GM18951 (cell line): ENCODE measurements around the gene CCNB1.
A peak's percentile ranks its signal among the peaks of the same experiment; 100 is the strongest.
"Not testable (repeated sequence)": the region's sequence is repeated elsewhere in the genome, so short reads cannot be mapped to it uniquely, and the experiment has no call there.

Experiments
- POLR2A ChIP-seq: IDR thresholded peaks from 4 replicates; pipeline ENCODE4 v1.6.1; 2011; ENCODE audit warnings: mild to moderate bottlenecking; ENCODE audit not compliant: insufficient read length, insufficient read depth; ENCODE audit errors: extremely low read depth
- in situ Hi-C: fragments of 300-500 bp; cut with MboI; formaldehyde crosslinking; loops from one replicate; pipeline ENCODE4 v1.12.0; 2022; ENCODE audit warnings: low sequenced_read_pairs, mixed read lengths, inconsistent platforms; ENCODE audit not compliant: unreplicated experiment

CCNB1 gene

DNA sequence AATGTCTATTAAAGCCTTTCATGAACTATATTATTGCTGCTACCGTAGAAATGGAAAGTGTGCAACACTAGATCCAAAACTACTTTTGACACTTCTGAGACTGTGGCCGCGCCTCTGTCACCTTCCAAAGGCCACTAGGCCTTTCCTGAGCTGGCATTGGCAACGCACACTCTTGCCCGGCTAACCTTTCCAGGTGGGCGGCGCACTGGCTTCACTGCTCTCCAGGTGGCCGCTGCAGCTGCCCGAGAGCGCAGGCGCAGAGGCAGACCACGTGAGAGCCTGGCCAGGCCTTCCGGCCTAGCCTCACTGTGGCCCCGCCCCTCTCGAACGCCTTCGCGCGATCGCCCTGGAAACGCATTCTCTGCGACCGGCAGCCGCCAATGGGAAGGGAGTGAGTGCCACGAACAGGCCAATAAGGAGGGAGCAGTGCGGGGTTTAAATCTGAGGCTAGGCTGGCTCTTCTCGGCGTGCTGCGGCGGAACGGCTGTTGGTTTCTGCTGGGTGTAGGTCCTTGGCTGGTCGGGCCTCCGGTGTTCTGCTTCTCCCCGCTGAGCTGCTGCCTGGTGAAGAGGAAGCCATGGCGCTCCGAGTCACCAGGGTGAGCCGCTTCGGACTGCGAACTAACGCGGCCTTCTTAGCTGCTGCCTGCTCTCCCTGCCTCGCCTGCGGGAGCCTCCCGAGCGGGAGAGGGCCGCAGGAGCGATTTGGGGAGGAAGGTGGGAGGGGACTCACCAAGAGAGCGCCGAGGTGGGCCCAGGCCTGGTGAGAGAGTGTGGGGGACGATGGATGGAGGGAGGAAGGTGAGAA is at the start of gene CCNB1:
Gene CCNB1 (plus strand): TSS at position 465 of the 807 bp plus-strand sequence. CDS start 113 bp downstream, at position 578.
- TF ChIP-seq POLR2A = peak; percentile 75
- in situ Hi-C loops = no loop called here

DNA sequence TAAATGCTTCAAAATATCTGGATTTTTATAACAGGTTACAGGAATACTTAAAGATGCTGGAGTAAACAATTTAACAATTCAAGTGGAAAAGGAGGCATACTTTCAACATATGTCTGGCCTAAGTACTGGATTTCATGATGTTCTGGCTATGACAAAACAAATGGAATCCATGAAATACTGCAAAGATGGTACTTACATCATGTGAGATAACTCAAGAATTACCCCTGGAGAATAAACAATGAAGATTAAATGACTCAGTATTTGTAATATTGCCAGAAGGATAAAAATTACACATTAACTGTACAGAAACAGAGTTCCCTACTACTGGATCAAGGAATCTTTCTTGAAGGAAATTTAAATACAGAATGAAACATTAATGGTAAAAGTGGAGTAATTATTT is 37.5 kb upstream of the CCNB1 start:
- TF ChIP-seq POLR2A = no peak
- in situ Hi-C loops = no loop called here

- in situ Hi-C loops = no loop called here
- no peak for TF ChIP-seq POLR2A
Observed at GRCh38 chr5:69130241-69130640, 36.7 kb upstream of the CCNB1 start.

DNA sequence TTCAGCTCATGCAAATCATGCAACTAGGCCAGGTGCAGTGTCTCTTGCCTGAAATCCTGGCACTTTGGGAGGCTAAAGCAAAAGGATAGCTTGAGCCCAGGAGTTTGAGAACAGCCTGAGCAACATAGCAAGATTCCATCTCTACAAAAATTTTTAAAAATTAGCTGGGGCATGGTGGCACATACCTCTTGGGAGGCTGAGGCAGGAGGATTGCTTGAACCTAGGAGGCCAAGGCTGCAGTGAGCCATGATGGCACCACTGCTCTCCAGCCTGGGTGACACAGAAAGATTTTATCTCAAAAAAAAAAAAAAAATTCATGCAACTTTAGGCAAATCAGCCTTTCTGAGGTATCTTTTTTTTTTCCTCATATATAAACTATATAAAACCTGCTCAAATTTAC is 35.6 kb upstream of the CCNB1 start:
- in situ Hi-C loops = no loop called here
- TF ChIP-seq POLR2A = no peak

DNA sequence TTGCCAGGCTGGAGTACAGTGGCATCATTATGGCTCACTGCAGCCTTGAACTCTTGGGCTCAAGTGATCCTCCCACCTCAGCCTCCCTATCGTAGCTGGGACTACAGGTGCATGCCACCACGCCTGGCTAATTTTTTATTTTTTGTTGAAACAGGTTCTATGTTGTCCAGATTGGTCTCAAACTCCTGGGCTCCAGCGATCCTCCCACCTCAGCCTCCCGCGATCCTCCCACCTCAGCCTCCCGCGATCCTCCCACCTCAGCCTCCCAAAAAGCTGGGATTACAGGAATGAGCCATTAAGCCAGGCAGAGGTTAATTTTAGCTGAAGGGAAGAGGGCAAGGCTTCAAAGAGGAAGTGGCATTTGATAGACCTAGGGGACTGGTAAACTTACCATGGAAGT is 32.8 kb upstream of the CCNB1 start:
- in situ Hi-C loops = no loop called here
- TF ChIP-seq POLR2A = no peak

GRCh38 chr5:69136293-69136692 is 30.7 kb upstream of the CCNB1 start:
- in situ Hi-C loops = no loop called here
- TF ChIP-seq POLR2A = no peak

- in situ Hi-C loops = not testable (repeated sequence)
Observed at GRCh38 chr5:69137208-69137607, 29.7 kb upstream of the CCNB1 start.

DNA sequence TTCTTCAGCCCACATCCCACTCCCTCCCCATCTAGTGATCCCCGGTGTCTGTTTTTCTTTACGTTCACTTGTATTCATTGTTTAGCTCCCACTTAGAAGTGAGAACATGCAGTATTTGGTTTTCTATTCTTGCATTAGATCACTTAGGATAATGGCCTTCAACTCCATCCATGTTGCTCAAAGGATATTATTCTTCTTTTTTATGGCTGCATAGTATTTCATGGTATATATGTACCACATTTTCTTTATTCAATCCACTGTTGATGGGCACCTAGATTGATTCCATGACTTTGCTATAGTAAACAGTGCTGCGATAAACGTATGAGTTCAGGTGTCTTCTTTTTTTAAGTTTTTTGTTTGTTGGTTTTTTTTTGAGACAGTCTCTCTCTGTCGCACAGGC is 29.1 kb upstream of the CCNB1 start:
- in situ Hi-C loops = no loop called here
- no peak for TF ChIP-seq POLR2A

GRCh38 chr5:69138766-69139165 is 28.2 kb upstream of the CCNB1 start:
- no peak for TF ChIP-seq POLR2A
- in situ Hi-C loops = no loop called here

DNA sequence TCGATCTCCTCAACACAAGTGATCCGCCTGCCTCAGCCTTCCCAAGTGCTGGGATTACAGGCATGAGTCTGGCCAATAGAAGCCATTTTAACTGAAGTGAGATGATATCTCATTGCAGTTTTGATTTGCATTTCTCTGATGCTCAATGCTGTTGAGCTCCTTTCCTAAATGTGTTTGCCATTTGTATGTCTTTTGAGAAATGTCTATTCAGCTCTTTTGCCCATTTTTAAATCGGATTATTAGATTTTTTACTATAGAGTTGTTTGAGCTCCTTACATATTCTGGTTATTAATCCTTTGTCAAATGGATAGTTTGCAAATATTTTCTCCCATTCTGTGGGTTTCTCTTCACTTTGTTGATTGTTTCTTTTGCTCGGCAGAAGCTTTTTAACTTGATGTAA is 26.7 kb upstream of the CCNB1 start:
- in situ Hi-C loops = not testable (repeated sequence)

DNA sequence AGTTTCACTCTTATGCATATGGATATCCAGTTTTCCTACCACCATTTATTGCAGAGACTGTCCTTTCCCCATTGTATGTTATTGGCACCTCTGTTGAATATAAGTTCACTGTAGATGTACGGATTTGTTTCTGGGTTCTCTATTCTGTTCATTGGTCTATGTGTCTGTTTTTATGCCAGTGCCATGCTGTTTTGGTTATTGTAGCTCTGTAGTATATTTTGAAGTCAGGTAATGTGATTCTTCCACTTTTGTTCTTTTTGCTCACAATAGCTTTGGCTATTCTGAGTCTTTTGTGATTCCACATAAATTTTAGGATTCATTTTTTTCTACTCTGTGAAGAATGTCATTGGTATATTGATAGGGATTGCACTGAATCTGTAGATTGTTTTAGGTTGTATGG is 26.1 kb upstream of the CCNB1 start:
- no peak for TF ChIP-seq POLR2A

DNA sequence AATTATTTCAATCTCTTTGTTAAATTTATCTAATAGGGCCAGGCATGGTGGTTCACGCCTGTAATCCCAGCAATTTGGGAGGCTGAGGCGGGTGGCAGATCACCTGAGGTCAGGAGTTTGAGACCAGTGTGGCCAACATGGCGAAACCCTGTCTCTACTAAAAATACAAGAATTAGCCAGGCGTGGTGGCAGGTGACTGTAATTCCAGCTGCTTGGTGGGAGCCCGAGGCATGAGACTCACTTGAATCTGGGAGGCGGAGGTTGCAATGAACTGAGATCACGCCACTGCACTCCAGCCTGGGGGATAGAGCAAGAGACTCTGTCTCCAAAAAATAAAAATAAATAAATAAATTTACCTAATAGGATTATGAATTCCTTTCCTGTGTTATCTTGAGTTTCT is 18.4 kb upstream of the CCNB1 start:
- in situ Hi-C loops = not testable (repeated sequence)

More for the DNA sequence above, 26.1 kb upstream of the CCNB1 start:
- in situ Hi-C loops = no loop called here

- in situ Hi-C loops = no loop called here
Observed at GRCh38 chr5:69148981-69149675, 17.8 kb upstream of the CCNB1 start.

DNA sequence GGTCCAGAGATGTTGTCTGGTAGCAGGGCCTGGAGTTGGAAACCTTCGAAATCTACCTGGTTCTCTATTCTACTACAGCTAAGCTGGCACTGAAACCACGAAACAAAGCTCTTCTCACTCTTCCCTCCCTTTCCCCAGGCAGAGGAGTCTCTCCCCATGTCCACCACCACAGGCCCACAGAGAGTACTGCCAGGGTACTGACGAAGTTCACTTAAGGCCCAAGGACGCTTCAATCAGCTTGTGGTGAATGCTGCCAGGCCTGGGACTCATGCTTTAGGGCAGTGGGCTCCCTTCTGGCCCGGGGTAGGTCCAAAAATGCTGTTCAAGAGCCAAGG is 17.3 kb upstream of the CCNB1 start:
- in situ Hi-C loops = no loop called here
- TF ChIP-seq POLR2A = no peak

More at GRCh38 chr5:69148981-69149675, 17.8 kb upstream of the CCNB1 start:
- no peak for TF ChIP-seq POLR2A

- in situ Hi-C loops = no loop called here
Observed at GRCh38 chr5:69152731-69153130, 14.2 kb upstream of the CCNB1 start.

GRCh38 chr5:69156456-69156855 is 10.5 kb upstream of the CCNB1 start:
- no peak for TF ChIP-seq POLR2A
- in situ Hi-C loops = no loop called here

More at GRCh38 chr5:69152731-69153130, 14.2 kb upstream of the CCNB1 start:
- no peak for TF ChIP-seq POLR2A
